ENCODE data around the gene C1orf35. TPM values are rescaled to one million over a fixed set of nuclear protein-coding genes. Genes with fewer than 3 reads are reported as not detected.

C1orf35 gene
- total and polyA plus RNA-seq, 9 of the 15 experiments (the other 6 are each of a cell fraction or from before 2014, with no cell fraction given), result 3.2 to 48.7 (median 12.5) TPM

GRCh38 chr1:228109073-228109961 is 6.2 kb upstream of the C1orf35 start, which contains the start of gene MRPL55:
Gene MRPL55 (minus strand): TSS chr1:228109299. CDS start chr1:228108260, 1,039 bp downstream.
- 1% methylated on average over 49 of the region's 66 CpGs for WGBS (ENCODE audit: insufficient coverage, low coverage, missing lambda C conversion rate)
- DNase-seq (ENCODE audit: extremely low read depth in 1 of 4, low spot score in 3 of 4), result peak; percentile 96 to 99 (median 98)
- H3K4me2 ChIP-seq (ENCODE audit: insufficient read depth, low read length), result peak within 1 kb of the TSS; percentile 97
- peak; percentile 92 for ATAC-seq
- in situ Hi-C loops (cut with MboI) (no loop called here), intact Hi-C loops (cut with micrococcal nuclease) (no loop called here)
- POLR2A ChIA-PET, result interaction anchor here (0.6 to 2.5 kb wide), 8 partner anchors 10 to 159 kb away, joined by 3 to 22 read pairs (median 3); no protein-coding TSS in a partner anchor
- H2AFZ ChIP-seq (ENCODE audit: low read depth, low read length), result peak within 1 kb of the TSS; percentile 94
- BruUV-seq (replicated peaks), result no TSS peak
- peak within 1 kb of the TSS; percentile 81 for H3K4me3 ChIP-seq
- H3K27me3 ChIP-seq (ENCODE audit: control insufficient read depth in 2 of 2, insufficient read depth in 2 of 2, low read length in 2 of 2), result no peaks in the 10 kb centered on the region
- H3K9ac ChIP-seq (ENCODE audit: insufficient read depth in 1 of 2, low read depth in 2 of 2, low read length in 2 of 2), result peak within 1 kb of the TSS; percentile 86 to 99
- H3K4me1 ChIP-seq (replicated peaks in 1 of 2; ENCODE audit: control insufficient read depth in 2 of 2, insufficient read depth in 2 of 2, low read length in 2 of 2), result peaks cover 16 to 41% of the 10 kb centered on the region in 2 experiments; a peak in 4 of 5 replicates
- CTCF ChIA-PET (ENCODE audit: low intra/inter-chr PET ratio), result no interaction called here
- H3K79me2 ChIP-seq (ENCODE audit: control insufficient read depth, insufficient read depth, low read length), result peaks cover 27% of the 10 kb centered on the region
- peak within 1 kb of the TSS; percentile 77 for H3K27ac ChIP-seq (ENCODE audit: extremely low read depth, low read depth, low read length)
- no peaks in the 10 kb centered on the region for H4K20me1 ChIP-seq (replicated peaks; ENCODE audit: control insufficient read depth, insufficient read depth, low read length)
- no peaks in the 10 kb centered on the region for H3K9me3 ChIP-seq (replicated peaks; ENCODE audit: control insufficient read depth, insufficient read depth, low read depth, low read length)
- H3K9me1 ChIP-seq (ENCODE audit: control insufficient read depth, insufficient read depth, low read length), result no peaks in the 10 kb centered on the region
- peak; percentile 98 for FAIRE-seq
- H3K36me3 ChIP-seq (ENCODE audit: control insufficient read depth, insufficient read depth, low read length), result peaks cover 29% of the 10 kb centered on the region; the same call in 2 of the 3 replicates
- no peak for TF ChIP-seq ELF1 (tag; IDR thresholded peaks at IDR 0.05)
- TF ChIP-seq SMARCE1 (IDR thresholded peaks at IDR 0.05), result 0 out of 2 replicates have a peak, but pooled peaks have one; percentile 59
- TF ChIP-seq HCFC1 (IDR thresholded peaks at IDR 0.05; ENCODE audit: low read depth, low read length), result peak; percentile 91
- peak in 1 of 3 experiments; percentile 33; a peak in 1 of 6 replicates for TF ChIP-seq ZBTB11 (CRISPR knock-in tag; IDR thresholded peaks at IDR 0.05)
- no peak for TF ChIP-seq ZNF398 (CRISPR knock-in tag; IDR thresholded peaks at IDR 0.05)
- TF ChIP-seq ZBTB34 (CRISPR knock-in tag; IDR thresholded peaks at IDR 0.05), result no peak
- TF ChIP-seq VEZF1 (CRISPR knock-in tag; IDR thresholded peaks at IDR 0.05), result peak; percentile 82
- TF ChIP-seq DIDO1 (tag; IDR thresholded peaks at IDR 0.05; ENCODE audit: low read depth), result peak; percentile 96
- no peak for TF ChIP-seq NCOA2 (IDR thresholded peaks at IDR 0.05; ENCODE audit: partially characterized antibody in 2 of 2)
- TF ChIP-seq ZNF274 (IDR thresholded peaks at IDR 0.05; ENCODE audit: borderline replicate concordance, low read depth, low read length), result no peak
- 0 out of 2 replicates have a peak, but pooled peaks have one; percentile 1 for TF ChIP-seq SPI1 (IDR thresholded peaks at IDR 0.05; ENCODE audit: borderline replicate concordance, low read depth, low read length)
